SKM-1 (cell line): ENCODE measurements around the gene SELENOP.
"Not testable (repeated sequence)": the region's sequence is repeated elsewhere in the genome, so short reads cannot be mapped to it uniquely, and the experiment has no call there.

Source experiments
- DNase-seq: peaks from one replicate; lab custom pipeline; 2025; ENCODE audit not compliant: unreplicated experiment; lab: John Stamatoyannopoulos, UW

Gene SELENOP

DNA sequence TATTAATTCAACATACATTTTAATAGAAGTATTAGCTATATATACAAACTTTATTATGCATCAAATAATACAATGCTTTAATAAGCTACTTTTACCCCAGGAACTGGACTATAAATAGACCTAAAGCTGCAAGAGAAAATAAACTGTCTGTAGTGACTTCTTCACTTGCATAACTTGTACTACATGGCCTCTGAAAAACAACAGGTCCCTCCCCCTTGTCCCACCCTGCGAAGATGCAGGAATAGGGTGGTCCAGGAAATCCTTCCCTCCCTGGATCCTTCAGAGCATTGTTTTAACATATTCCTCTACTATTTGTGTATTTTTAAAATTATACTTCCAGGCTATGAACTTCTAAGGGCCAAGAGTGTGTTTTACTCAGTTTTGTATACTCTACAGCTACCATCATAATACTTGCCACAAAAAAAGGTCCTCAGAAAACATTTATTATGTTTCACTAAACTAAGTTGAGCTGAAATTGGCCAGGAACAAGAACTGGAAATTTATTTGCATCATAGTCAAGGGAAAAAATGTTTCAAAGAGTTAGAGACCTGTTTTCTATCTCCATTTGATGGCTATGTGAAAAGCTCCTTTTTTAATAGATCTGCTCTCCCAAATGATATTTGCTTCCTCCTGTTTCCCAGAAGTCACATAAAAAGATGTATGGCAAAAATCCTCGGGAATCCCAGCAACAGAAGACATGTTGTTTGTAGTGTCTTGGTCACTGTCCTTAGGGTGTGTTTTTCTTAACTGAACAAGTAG lies 15.2 kb upstream of the SELENOP start:
- no peak for DNase-seq

GRCh38 chr5:42825422-42826148 lies 13.9 kb upstream of the SELENOP start:
- DNase-seq = no peak

DNA sequence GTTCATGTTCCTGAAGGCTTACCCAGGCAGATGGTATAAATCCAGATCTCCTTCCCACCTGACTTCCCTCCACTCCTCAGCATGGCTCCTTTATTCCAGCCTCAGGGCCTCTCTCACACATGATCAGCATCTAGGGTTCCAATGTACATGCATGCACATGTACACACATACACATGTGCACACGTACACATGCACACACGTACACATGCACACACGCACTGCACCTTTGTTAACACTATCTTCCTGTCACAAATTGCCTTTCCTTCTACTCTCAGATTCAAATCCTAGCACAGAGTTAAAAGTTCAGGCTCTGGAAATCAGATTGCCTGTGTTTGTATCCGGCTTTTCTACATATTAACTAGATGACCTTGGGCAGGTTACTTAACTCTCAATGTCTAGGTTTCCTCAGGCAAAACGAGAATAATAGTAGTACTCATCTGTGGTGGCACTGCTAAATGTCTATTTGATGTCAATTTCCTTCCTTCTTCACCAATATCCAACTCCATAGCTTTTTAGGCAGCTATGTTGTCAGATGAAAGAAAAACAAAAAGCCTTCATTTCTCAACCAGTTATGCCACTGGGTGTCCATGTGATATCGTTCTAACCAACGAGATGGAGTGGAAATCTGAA lies 12.8 kb upstream of the SELENOP start:
- no peak for DNase-seq

DNA sequence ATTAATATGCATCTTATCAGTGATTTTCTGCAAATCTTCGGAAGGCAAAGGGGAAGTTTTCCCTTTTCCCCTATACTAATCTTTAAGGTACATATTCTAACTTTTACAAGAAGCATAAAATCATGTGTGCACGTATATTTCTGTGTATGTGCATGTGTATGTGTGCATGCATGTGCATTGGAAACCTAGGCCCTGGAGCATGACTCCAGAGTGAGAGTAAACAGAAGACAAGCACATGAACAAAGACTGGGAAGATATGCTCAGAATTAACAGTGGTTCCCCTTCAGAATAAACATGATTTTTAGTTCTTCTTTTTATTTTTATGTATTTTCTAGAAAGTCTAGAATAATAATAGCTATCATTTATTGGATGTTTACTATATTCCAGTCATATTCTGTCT lies 10.9 kb upstream of the SELENOP start:
- no peak for DNase-seq

DNA sequence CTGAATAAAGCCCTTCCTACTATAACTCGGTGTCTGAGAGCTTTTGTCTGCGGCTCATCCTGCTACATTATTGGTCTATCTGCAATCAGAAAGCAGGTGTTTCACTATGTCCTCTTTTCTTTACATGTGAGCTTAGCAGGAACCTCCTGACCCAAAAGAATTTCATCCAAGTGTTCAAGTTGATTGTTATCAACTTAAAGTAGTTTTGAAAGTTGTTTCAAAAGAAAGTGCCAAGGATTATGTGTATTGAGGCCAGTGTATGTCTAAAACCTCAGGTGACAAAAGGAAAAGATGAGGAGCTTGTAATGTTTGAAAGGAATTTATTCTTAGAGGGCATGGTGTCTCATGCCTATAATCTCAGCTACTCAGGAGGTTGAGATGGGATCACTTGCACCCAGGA lies 8.1 kb upstream of the SELENOP start:
- no peak for DNase-seq

DNA sequence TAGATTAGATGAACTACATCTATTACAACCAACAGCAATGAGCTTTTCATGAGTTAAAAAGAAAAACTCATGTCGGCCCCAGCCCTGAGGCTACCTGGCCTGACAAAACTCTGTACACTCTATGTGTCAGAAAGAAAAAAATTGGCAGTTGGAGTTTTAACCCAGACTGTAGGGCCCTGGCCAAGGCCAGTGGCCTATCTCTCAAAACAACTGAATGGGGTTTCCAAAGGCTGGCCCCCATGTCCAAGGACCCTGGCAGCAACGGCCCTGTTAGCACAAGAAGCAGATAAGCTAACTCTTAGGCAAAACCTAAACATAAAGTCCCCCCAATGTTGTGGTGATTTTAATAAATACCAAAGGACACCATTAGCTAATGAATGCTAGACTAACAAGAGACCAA lies 4.9 kb upstream of the SELENOP start:
- not testable (repeated sequence) for DNase-seq

DNA sequence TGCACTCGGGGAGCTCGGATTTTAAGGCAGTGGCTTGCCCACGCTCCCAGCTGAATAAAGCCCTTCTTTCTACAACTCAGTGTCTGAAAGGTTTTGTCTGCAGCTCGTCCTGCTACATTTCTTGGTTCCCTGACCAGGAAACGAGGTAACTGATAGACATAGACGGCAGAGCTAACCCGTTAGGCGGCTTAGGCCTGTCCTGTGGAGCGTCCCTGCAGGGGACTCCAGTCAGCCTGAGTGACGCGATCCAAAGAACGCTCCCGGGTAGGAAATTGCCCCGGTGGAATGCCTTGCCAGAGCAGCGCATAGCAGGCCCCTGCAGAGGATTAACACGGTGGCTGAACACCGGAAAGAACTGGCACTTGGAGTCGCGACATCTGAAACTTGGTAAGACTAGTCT lies 1.8 kb upstream of the SELENOP start:
- DNase-seq = no peak

DNA sequence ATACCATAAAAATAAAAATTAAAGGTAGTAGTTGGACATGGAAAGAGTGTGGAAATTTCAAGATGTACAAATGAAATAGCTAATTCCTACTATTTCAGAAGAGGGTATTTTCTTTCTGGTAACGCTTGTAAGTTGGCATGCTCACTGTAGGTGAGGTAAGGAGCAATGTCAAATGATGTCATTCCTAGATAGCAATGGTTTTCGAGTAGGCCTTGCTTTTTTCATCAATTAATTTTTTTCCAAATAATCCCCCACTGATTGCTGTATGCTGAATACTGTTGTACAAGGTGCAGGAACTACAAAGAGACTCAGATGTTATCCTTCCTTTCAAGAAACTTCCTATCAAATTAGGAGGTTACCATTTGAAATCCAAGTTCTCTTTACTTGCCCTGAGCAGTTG lies 928 bp upstream of the SELENOP start:
- DNase-seq = no peak

DNA sequence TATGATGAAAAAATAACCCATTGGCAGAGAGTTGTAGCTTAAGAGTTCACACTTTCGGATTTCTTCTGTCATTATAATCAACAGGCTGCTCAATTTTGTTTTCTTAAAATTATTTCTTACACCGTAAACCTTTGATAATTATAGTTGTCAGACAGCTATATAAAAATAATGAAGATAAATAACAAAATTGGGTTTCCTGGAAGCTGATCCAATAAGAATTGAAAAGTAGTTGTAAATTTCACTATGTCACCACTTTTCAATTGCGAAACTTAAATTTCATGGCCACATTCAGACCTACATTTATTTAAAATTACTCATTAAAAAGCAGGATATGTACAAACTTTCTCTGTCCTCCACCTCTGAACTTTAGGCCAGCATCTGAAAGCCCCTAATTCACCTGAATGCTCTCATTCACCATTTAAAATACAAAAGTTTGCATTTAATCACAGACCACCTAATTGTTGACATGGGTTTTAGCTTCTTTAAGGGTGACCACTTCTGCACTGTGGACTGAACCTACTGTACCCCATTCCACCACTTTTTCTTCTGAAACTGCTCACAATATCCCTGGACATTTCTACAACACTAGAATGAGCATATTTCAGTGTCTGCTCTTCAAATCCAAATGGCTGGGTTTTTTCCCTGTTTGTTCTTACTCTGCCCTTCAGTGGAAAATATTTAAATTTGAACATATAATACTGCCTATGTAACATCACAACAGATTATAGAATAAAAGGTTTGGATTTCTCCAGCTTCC lies 680 bp downstream of the SELENOP start:
- no peak for DNase-seq

DNA sequence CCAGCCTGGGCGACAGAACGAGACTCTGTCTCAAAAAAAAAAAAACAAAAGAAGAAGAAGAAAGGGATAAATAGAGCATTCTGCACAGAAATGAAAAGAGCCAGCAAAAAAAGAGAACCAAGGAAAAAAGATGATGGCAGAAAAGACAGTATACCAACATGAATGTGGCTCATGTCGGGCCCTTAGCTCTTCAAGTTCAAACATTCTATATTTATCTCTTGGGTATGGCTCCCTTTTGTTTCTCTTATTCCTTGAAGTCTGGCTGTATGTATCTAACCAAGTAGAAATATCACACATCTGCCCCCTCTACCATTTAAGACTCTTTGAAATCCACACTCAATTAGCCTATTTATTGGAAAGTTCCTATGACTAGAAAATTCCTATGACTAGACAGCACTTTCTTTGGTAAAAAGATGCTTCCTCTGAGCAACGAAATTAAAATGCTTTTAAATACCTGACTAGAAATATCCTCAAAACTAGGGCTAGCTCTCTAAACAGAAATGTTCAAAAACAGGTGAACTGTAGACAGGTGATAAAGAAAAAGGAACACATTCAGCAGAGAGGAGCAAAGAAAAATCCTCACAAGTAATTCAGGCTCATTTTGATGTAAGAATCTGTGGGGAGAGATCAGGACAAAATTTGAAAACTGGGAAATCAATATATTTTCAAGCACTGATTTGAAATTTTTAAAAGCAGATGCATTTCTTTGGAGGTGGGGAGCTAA lies 2.6 kb downstream of the SELENOP start:
- DNase-seq = no peak

- no peak for DNase-seq
Observed at GRCh38 chr5:42807722-42808447, 3.8 kb downstream of the SELENOP start.

DNA sequence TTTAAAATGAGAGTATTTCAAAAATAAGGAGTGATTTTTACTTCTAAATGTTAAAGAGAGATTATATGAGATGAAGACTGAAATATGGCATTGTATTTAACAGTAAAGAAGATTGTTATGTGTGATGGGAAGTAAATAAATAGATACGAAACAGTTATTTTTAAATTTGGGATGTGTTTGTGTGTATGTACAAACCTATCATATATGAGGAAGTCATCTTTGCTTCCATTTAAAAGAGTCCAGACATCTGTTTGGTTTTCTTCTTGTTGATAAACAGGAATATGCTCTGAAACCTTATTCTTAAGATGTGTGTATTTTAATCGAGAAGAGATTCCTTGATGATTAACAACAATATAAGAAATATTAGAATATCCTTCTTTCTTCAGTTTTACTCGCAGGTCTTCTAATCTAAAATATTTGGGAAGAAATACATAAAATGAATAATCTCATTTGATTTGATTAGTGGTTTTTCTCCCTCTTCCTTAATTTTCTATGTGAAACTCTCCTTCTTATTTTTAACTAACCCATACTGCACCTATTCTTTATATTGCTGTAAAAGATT lies 4.9 kb downstream of the SELENOP start:
- no peak for DNase-seq

- no peak for DNase-seq
Observed at GRCh38 chr5:42806004-42806700, 5.5 kb downstream of the SELENOP start.

DNA sequence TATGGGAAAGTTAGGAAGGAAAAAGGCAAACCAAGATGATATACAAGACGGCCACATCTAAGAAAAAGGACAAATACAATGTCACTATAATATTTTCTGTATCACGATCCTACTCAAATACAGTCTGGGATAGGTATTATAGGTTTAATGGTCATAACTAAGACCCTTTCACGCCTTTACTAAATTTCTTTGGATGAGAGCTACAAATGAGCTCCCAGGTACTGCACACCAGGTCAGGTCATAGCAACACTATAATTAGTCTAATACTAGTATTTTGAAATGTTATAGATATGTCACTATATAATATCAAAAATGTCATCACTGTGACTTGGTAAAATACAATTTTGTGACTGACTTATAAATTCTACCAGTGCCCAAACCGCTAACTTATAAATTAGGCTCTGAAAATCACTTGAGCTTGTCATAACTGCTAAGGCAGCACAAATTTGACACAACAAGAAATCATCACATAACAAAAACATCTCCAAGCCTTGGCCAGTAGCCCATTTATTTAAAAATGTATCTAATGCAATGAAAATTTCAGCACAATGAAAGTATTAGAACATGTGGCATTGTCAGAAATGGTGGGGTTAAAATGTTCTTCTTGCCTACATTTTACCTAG lies 6.9 kb downstream of the SELENOP start:
- DNase-seq = no peak

GRCh38 chr5:42801516-42802166 lies 10.1 kb downstream of the SELENOP start:
- DNase-seq = no peak

GRCh38 chr5:42800748-42801330 lies 10.9 kb downstream of the SELENOP start:
- DNase-seq = no peak

DNA sequence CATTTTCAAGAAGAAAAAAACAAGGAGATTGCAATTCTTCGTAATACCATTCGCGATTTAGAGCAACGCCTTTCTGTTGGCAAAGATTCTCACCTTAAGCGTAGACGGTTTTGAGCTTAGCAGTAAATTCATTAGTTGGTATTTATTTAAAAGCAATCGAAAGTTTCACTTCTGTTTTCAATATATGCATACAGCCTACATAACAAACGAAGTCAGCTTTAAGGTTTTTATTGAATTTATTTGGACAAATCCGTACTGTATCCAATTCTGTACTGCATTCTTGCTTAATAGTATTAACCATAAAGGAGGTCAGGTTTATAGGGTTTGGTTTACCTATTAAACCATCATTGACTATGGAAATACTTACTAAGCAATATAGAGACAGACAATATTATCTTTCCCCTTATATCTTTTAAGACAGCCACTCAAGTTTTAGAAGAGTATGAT lies 12.0 kb downstream of the SELENOP start:
- DNase-seq = no peak

DNA sequence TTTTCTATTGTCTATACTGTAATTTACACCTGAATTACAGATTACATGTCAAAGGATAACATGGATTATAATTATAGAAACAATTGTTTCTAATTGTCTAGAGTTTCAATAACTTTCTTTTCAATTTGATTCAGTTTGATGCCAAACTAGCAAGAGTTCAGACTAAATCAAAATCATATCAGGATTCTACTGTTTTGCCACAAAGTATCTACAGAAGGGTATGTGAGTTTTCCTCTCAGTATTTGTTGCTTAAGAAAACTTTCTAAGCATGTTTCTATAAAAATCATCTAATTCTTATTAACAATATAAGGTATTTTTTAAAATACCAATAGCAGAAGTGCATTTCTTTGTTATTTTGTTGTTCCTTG lies 12.5 kb downstream of the SELENOP start:
- no peak for DNase-seq
